Measurements from ENCODE around the gene CDC20. TPM values are rescaled to one million over a fixed set of nuclear protein-coding genes. Genes with fewer than 3 reads are reported as not detected.
"Not testable (repeated sequence)": the region's sequence is repeated elsewhere in the genome, so short reads cannot be mapped to it uniquely, and the experiment has no call there.

The CDC20 gene
- total RNA-seq, 1 experiment from 2014 or later, result 459 TPM

DNA sequence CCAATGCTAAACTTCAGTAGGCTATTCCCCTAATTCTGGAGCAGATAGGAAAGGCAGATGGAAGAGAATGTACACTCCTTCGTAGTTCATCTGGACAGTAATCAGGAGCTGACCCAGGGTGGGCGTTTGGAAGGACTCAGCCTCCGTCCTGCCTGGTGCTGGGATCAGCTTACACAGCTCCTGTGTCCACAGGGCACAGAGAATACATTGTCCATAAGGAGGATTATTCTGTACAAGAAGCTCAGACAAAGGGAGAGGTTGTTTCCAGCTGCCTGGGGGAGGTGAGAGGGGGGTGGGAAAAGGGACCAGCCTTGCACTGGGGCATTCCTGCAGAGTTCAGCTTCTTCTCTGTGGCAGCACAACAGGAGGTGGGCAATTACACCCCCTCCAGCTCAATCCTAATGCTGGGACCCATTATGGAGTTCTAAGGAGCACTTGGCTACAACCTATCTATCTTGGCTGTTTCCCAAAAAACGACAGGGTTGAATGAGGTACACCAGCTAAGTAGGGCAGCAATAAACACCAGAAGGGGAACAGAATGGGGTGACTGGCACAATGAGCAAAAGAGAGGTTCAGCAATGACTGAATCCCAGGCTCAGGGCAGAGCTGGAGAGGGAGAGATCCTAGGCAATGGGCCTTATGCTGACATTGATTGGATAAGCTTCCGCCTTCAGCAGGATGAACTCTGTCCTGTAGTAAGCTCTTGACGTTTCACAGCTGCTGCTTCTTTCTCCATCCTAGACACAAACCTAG is 23.4 kb downstream of the CDC20 start:
- DNase-seq (ENCODE audit: low read depth), result peak; percentile 41

GRCh38 chr1:43383449-43383848 is 24.7 kb downstream of the CDC20 start:
- peak; percentile 32 for DNase-seq (ENCODE audit: low read depth)

DNA sequence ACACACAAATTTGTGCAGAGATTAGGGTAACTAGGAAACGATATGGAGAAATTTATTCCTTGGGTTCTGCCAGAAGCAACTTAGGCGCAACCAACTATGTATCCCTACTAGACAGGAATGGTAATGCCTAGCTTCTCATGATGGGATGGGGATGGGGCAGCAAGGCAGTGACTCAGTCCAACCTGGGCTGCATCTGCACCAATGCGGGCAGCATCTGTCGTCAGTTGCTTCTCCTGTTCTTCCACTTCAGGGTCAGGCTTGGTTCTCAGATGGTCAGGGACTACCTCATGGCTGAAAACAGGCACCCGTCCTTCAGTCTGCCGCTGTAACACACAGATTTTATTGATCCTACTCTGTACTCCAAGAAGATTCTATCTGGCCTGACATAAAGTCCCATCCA is 27.9 kb downstream of the CDC20 start:
- no peak for DNase-seq (ENCODE audit: low read depth)

DNA sequence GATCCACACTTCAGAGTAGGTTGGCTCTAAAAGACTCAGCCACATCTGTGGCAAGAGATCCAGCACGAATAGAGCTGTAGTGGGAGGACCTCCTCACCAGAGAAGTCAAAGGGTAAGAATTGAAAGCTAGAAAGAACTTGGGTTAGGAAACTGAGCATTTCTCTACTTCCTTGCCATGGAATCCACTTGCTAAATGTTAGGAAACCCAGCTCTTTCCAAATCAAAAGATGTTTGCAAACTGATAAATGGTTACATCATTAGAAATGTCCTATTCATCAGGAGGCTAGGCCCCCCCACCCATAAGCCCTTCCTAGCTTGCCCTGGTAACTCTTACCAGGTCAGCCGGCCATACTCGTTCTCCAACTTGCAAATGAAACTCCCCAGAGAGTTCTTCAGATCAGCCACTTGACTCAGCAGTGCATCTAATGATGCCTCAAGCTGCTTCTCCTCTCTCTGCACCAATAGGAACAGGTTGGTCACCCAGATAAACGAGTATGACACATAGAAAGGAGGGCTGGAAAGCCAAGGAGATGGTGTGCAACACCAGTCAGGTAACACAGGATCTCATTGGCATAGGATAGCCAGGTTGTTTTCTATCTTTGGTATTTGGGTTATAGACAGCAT is 29.3 kb downstream of the CDC20 start:
- DNase-seq (ENCODE audit: low read depth), result no peak

DNA sequence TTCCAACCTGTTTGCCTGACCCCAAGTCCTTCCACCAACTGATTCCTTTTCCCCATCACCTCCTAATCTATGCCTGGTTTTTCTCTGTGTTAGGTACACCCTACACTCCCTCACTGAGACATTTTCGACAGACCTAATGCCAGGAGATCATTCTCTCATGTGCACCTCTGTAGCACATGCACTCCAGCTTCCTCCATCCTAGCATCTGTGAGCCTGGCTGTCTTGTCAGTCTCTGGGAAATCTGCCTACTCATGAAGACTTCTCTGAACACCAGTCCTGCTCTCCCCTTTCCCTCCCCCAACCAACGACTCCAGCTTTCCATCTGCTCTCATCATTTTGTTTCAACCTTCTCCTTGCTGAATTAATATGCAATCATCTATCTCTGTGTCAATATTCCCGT is 29.8 kb downstream of the CDC20 start:
- no peak for DNase-seq (ENCODE audit: low read depth)

GRCh38 chr1:43389326-43390313 is 30.8 kb downstream of the CDC20 start, which contains the start of the genes MED8 and SZT2:
TSS of gene MED8 (minus strand) at chr1:43389800. CDS start at chr1:43389764, 36 bp downstream.
TSS of gene SZT2 (plus strand) at chr1:43389899. CDS start at chr1:43389969, 70 bp downstream.
- peak; percentile 94 for DNase-seq (ENCODE audit: low read depth)

DNA sequence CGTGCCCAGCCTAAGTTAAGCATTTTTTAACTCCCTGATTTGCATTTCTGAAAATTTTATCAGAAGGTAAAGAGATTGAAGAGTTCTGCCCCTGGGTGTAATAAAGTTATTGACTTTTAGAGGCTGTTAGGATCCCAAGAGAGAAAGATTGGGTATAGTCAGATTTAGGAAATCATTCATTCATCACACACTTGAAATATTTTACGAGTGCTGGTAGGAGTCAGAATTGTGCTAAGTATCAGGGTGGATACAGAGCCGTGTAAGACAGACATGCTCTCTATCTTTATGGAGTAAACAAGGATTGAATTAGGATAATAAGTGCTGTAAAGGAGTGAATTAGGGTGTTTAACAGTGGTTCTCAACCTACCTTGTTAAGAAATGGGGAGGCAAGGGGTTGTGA is 33.9 kb downstream of the CDC20 start:
- no peak for DNase-seq (ENCODE audit: low read depth)

GRCh38 chr1:43395523-43395922 is 36.7 kb downstream of the CDC20 start:
- DNase-seq (ENCODE audit: low read depth), result no peak

DNA sequence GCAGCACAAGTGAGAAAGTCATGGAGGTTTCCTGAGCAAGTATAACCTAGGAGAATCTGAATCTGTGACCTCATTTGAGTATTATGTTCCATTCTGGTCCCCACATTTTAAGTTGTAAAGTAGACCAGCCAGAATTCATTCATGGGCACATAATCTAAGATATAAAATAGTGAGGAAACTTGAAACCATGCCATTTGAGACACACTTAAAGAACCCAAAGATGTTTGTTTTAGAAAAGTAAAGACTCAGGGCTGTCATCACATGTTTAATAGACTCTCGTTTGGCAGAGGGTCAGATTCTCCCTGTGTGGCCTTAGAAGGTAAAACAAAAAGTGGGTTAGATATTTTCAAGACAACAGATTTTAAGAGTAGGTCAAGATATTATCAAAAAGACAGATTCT is 37.3 kb downstream of the CDC20 start:
- DNase-seq (ENCODE audit: low read depth), result no peak

DNA sequence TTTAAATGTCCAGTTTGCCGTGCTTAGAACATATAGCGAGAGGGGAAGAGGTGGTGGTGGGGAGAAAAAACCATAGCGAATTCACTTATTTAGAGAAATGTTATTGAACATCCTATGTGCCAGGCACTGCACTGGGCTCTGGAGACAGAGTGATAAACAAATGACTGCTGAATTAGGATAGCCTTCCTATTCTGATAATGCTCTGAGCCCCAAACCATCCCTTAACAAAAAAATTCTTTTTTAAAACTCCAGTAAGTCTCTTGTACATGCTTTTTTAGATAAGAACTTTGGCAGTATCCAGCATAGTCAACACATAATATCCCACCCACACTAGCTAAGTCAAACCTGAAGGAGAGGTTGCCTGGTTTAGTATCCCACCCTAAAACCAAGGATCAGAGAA is 39.4 kb downstream of the CDC20 start:
- DNase-seq (ENCODE audit: low read depth), result no peak

- DNase-seq (ENCODE audit: low read depth), result not testable (repeated sequence)
Measured at GRCh38 chr1:43400441-43400840, 41.7 kb downstream of the CDC20 start.

DNA sequence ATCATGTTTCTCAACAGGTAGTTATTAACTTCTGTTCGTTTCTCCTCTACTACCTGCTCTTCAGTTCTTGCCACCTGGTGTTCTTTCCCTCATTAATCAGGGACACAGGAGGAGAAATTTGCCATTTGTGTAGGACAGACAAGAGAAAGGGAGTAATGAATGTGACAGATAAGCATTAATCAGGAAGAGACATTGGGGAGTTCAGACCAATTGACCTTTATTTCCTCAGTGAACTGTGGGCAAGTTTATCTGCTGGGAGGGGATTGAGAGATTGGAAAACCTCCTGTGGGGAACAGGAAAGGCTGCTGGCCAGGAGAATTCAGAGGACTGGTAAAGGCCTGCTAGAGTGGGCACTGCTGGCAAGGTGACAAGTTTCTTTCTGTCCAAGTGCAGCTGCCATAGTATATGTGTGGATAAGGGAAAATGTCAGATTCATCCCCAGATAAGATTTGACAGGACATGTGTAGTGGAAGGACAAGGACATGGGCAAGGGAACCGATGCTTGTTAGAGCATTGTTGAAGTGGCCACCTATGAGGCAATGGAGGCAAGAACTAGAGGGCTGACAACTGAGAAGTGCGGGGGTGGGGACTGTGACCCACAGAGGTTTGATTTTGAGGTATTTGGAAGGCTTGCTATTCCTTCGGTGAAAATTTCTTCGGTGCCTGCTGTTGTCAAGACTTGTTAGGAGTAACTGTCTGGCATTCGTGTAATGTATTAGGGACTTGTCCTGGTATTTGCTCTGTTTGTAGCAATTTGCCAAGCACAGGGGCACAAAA is 43.5 kb downstream of the CDC20 start:
- DNase-seq (ENCODE audit: low read depth), result no peak

DNA sequence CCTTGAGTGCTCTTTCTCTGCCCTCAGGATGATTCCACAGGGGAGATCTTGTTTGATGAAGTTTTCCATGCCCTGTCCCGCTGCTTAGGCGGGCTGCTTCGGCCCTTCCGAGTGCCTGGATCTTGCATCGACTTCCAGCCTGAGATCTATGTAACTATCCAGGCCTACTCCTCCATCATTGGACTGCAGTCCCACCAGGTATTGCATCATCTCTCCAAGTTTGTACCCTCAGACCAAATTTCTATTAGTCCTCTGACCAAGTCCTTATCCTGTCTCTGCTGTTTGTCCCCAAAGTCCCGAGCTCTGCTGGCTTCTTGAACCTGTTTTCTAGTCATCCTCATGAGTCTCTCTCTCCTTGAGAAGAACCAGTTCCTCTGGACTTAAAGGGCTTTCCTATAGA is 45.6 kb downstream of the CDC20 start:
- no peak for DNase-seq (ENCODE audit: low read depth)

DNA sequence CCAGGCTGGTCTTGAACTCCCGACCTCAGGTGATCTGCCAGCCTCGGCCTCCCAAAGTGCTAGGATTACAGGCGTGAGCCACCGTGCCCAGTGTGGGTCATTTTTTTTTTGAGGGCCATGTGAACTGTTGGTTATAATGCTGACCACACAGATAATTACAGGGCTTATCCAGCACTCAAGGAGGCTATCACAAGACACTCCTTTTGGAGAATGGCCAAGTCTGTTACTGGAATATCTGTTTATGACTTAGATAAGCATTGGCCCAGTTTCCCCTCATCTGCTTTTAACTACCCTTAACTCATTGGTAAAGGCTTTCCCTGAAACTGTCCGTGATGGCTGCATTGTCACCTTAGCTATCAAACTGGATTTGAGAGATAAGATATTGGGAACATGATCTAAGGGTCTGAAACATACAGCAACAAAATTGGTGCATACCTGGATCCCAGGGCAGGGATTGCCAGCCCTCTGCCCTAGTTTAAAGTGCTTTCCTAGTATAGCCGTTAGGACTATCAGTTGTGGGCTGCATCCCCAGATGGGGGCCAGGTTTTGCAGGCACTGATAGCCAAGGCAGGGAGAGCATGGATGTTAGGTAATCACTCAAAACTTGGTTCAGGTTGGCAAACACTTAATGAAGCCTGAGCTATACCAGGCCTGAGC is 46.6 kb downstream of the CDC20 start:
- no peak for DNase-seq (ENCODE audit: low read depth)

DNA sequence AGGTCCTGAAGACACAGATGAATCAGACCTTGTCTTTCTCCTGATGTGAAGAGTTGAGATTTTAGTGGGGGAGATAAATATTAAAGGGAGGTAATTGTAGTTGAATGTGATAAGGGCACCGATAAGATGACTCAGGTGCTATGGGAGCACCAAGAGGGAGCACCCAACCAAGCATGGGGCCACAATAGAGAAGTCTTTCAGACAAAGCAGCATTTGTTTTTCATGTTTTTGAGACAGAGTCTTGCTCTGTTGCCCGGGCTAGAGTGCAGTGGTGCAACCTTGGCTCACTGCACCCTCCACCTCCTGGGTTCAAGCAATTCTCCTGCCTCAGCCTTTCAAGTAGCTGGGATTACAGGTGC is 47.1 kb downstream of the CDC20 start:
- DNase-seq (ENCODE audit: low read depth), result no peak

DNA sequence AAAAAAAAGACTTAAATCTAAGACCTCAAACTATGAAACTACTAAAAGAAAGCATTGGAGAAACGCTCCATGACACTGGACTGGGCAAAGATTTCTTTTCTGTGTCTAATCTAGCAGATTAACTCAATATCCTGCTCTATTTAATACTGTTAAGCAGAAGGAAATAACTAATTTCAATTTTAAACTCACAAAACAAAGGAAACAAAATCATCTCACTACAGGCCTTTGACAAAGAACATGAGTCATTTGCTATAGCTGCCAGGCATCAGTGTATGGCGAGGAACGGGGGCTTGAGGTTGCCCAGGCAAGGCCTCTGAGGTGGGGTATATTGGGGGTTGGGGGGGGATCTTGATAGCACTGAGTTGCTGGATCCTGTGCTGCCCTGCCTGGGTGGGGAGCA is 51.8 kb downstream of the CDC20 start:
- DNase-seq (ENCODE audit: low read depth), result no peak

Other genes with a start within 250 kb of the CDC20 start
- gene EBNA1BP2, start 186.7 kb upstream of the CDC20 start, total RNA-seq (2014; rRNA removed; shearing (Covaris generic)), result 175 and 197 TPM in 2 replicates
- gene CFAP57, start 186.7 kb upstream of the CDC20 start, total RNA-seq (2014; rRNA removed; shearing (Covaris generic)), result 0.10 and 0.48 TPM in 2 replicates
- gene TMEM125, start 89.0 kb upstream of the CDC20 start, total RNA-seq (2014; rRNA removed; shearing (Covaris generic)), result not detected in 2 replicates
- gene C1orf210, start 73.4 kb upstream of the CDC20 start, total RNA-seq (2014; rRNA removed; shearing (Covaris generic)), result not detected in 2 replicates
- gene TIE1, start 58.0 kb upstream of the CDC20 start, total RNA-seq (2014; rRNA removed; shearing (Covaris generic)), result 0.68 and 0.84 TPM in 2 replicates
- not detected in 2 replicates for gene MPL, start 21.2 kb upstream of the CDC20 start, total RNA-seq (2014; rRNA removed; shearing (Covaris generic))
- 105 and 147 TPM in 2 replicates for gene ELOVL1, start 9.0 kb downstream of the CDC20 start, total RNA-seq (2014; rRNA removed; shearing (Covaris generic))
- gene MED8, start 30.8 kb downstream of the CDC20 start, total RNA-seq (2014; rRNA removed; shearing (Covaris generic)), result 79.4 and 81.3 TPM in 2 replicates
- 10.9 and 12.5 TPM in 2 replicates for gene SZT2, start 30.9 kb downstream of the CDC20 start, total RNA-seq (2014; rRNA removed; shearing (Covaris generic))
- gene HYI, start 95.0 kb downstream of the CDC20 start, total RNA-seq (2014; rRNA removed; shearing (Covaris generic)), result 115 and 132 TPM in 2 replicates
- gene PTPRF, start 171.9 kb downstream of the CDC20 start, total RNA-seq (2014; rRNA removed; shearing (Covaris generic)), result 34.5 and 39.7 TPM in 2 replicates

Data from RPMI7951 (cell line).